ENCODE results near the gene RADX.
A peak's percentile ranks its signal among the peaks of the same experiment; 100 is the strongest.
"Not testable (repeated sequence)": the region's sequence is repeated elsewhere in the genome, so short reads cannot be mapped to it uniquely, and the experiment has no call there.

RADX gene

GRCh38 chrX:106611679-106612392 lies at the start of gene RADX:
TSS of gene RADX (plus strand) at chrX:106611978. CDS start at chrX:106612081, 103 bp downstream.
- DNase-seq, result peak; percentile 59

- DNase-seq, result no peak
Observed at GRCh38 chrX:106564986-106565385, 46.8 kb upstream of the RADX start.

DNA sequence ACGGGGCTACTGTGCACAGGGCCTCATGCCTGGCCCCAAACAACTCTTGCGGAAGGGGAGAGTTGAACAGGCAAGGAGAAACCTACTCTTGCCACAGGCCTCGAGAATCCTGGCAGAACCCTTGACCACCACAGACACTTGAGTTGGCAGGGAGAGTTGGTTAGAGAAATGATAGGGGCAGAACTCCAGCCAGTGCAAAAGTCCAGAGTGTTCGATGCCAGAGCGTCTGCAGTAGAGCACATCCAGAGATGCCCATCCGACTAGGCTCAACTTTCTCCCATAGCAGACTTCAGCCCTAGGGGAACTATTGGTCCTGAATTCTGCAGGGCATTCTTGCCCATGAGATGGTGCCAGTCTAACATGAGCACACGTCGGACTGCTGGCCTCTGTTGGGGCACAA lies 45.4 kb upstream of the RADX start:
- no peak for DNase-seq

DNA sequence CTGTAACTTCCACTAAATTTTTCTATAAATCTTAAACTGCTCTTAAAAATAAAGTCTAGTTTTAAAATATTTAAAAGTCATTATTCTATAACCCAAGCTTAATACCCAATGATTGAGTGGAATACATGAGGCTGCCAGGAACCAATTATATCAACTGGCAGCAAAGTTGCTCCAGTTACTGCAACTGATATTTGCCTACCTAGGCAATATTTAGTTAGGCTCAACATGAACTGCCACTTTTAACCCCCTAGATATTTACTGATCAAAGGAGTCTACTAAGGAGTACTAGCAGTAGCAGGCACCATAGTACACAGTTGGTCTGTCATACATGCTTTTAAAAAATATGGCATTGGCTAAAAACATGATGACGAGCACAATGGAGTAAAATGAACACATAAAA lies 29.9 kb upstream of the RADX start:
- DNase-seq, result no peak

DNA sequence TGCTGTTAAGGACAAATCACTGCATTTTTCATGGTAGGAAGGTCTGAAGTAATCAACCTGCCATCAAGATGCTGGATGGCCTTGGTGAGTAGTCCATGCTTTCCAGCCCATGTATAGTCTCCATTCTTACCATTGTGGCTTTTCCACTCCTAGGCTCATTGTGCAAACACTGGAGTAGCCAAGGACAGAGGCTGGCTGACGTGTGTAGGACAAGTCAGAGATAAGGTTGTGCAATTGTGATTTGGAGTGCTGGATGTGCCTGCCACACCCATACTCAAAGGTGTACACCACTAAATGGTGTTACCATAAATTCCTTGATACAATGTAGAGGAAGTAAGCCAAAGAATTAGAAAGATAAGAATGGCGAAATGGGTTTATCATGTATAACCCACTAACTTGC lies 26.3 kb upstream of the RADX start:
- no peak for DNase-seq

DNA sequence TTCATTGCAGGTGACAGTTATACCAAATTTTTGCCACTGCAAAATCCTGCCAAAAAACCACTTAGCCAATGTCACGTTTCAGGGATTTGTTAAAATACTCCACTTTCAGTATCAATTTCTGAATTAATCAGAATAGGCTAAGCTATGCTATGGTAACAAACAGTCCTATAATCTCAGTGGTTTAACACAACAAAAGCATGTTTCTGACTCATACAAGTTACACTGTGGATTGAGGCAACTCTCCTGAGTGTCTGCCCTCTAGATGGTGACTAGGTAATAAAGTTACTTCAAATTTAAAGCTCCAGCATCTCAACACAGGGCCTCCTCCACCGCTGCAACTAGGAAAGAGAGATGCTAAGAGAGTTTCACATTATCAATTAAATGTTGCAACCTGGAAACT lies 23.0 kb upstream of the RADX start:
- no peak for DNase-seq

- no peak for DNase-seq
Observed at GRCh38 chrX:106599411-106599810, 12.4 kb upstream of the RADX start.

- no peak for DNase-seq
Observed at GRCh38 chrX:106606571-106606970, 5.2 kb upstream of the RADX start.

- DNase-seq, result no peak
Observed at GRCh38 chrX:106608016-106608415, 3.8 kb upstream of the RADX start.

GRCh38 chrX:106611317-106611678 lies 480 bp upstream of the RADX start:
- no peak for DNase-seq

- DNase-seq, result no peak
Observed at GRCh38 chrX:106612393-106612763, 600 bp downstream of the RADX start.

DNA sequence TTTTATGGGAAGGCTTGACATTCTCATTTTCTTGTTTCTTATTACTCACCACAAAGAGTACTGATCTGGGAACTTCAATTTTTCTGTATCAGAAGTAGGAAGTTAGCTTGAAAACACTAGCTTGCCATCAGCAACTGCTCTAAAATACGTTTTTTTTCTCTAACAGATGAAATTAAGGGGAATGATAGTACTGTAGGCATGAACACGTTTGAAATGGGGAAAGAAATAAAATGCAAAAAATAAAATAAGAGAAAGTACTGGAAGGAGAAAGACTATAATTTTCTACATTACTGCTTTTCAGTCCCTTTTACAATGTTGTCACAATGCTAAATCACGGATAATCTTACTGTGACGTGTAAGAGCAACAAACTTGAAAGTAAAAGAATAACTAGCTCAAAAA lies 1.5 kb downstream of the RADX start:
- DNase-seq, result no peak

- no peak for DNase-seq
Observed at GRCh38 chrX:106615041-106615440, 3.3 kb downstream of the RADX start.

DNA sequence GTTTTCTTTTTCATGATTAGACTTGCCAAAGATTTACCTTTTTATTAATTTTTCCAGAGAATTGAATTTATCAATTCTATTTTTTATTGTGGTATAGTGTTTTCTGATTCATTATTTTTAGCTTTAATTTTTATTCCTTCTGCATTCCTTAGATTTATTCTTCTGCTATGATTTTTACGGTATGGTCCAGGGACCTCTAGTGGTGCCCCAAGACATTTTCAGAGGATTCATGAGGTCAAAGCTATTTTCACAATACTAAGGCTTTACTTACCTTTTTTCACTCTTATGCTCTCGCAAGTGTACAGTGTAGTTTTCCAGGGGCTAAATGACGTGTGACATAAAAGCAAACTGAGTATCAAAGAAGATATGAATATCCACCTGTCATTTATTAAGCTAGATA lies 8.0 kb downstream of the RADX start:
- no peak for DNase-seq

- DNase-seq, result no peak
Observed at GRCh38 chrX:106621836-106622235, 10.1 kb downstream of the RADX start.

GRCh38 chrX:106626789-106627188 lies 15.0 kb downstream of the RADX start:
- no peak for DNase-seq

DNA sequence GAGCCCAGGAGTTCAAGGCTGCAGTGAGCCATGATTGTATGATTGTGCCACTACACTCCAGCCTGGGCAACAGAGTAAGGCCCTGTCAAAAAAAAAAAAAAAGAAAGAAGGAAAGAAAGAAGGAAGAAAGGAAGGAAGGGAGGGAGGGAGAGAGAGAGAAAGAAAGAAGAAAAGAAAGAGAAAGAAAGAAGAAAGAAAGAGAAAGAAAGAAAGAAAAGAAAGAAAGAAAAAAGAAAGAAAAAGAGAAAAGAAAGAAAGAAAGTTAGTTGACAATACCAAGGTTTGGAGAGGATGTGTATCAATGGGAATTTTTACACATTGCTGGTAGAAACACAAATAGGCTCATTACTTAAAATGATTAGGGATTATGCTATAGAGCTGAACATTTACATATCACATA lies 19.8 kb downstream of the RADX start:
- DNase-seq, result no peak

GRCh38 chrX:106649523-106650428 lies 38.0 kb downstream of the RADX start:
- DNase-seq, result no peak

- not testable (repeated sequence) for DNase-seq
Observed at GRCh38 chrX:106653625-106654024, 41.8 kb downstream of the RADX start.

- DNase-seq, result no peak
Observed at GRCh38 chrX:106670631-106671030, 58.9 kb downstream of the RADX start.

GRCh38 chrX:106672527-106672926 lies 60.7 kb downstream of the RADX start:
- no peak for DNase-seq

DNA sequence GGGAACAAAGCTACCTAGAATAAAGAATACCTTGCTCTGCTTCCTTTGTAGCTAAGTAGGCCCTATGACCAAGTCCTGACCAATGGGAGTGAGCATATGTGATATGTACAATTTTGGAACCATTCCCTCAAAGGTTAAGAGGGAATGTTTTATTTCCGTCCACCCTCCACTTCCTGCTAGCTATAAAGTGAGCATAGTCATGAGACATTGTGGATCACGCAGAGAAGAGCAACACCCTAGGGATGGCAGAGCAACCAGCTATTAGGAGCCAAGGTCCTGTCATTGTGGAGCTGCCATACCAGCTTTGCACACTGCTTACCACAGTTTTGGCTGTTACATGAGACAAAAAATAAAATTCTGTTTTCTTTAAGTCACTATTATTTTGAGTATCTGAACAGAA lies 68.9 kb downstream of the RADX start:
- no peak for DNase-seq

- DNase-seq, result no peak
Observed at GRCh38 chrX:106684207-106684606, 72.4 kb downstream of the RADX start.

DNA sequence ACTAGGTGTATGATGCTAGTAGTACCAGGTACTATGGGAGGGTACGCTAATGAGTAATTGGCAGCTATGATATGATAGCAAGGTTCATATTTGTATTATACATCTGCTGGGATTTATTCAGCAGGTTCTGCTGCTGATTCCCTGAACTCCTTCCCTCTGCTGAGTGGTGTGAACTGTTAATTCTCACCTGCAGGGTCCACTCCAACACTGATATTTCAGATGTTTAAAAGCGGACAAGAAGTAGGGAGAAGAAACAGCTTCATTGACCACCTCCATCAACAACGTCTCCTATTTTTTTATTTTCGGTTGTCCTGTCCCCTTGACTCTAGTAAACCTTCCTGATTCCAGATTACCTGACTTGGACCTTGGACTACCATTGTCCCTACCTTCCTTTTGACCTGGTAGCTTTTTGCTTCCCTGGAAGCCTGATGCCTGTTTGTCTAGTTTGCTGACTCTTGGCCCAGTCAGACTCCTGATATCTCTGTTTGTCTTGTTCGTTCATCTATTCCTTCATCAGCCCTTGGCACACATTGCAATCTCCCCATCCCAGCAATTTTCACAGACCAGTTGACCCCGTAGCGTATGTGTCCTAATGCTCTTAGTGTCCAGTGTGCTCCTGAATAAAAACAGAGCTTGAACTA lies 80.8 kb downstream of the RADX start:
- no peak for DNase-seq
